Testis (tissue), 2 donors: ENCODE measurements around the gene TRMT2A.

Experiments used
- POLR2A ChIP-seq: fragments of 450-650 bp; IDR thresholded peaks from one replicate; pipeline ENCODE4 v1.6.1; 2017; ENCODE audit warnings: antibody characterized with exemption, mild to moderate bottlenecking, moderate library complexity
- TF ChIP-seq, protein P1 (sequence below), 3 experiments: fragments of 450-650 bp in 2 of 3; fragments of 200-600 bp in 1 of 3; sonication (generic) in 1 of 3; IDR thresholded peaks; one replicate each; pipeline ENCODE4 v1.5.1; 2016 to 2019; ENCODE audit warnings: antibody characterized with exemption in 3 of 3, mild to moderate bottlenecking in 2 of 3, moderate library complexity in 1 of 3

DNA sequence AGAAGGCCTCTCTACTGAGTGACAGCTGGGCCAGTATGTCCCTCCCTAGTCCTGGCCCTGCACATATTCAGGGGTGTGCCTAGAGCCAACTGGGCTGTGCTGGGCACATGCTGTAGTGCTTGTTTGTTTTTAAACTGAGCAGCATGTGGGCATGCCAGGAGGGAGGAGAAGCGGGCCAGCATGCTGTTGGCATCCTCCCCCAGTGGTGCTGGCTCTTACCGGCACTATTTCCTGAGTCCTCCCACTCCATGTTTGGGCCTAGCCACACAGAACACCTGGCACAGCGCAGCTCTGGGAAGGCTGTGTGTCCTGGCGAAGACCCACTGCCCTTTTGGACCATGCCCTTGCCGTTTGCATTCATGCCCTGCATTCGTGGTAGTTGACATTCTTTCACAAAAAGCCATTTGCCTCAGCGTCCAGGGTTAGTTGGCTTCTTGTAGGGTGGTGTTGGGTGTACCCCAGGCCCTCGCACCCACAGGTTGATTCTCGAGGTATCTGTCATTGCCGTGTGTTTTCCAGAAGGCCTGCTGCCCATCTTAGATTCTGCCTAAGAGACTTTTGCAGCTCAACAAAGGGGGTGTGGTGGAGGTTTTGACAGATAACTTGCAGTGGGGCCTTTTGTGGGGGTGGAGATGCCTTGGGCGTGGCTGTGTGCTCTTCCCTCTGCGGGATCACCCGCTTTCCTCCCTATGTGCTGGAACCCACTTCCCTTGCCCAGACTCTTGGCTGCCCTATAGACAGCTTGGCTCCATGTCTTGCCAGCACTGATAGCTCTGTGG, 23.4 kb downstream of the TRMT2A start:
- TF ChIP-seq, protein P1, sequence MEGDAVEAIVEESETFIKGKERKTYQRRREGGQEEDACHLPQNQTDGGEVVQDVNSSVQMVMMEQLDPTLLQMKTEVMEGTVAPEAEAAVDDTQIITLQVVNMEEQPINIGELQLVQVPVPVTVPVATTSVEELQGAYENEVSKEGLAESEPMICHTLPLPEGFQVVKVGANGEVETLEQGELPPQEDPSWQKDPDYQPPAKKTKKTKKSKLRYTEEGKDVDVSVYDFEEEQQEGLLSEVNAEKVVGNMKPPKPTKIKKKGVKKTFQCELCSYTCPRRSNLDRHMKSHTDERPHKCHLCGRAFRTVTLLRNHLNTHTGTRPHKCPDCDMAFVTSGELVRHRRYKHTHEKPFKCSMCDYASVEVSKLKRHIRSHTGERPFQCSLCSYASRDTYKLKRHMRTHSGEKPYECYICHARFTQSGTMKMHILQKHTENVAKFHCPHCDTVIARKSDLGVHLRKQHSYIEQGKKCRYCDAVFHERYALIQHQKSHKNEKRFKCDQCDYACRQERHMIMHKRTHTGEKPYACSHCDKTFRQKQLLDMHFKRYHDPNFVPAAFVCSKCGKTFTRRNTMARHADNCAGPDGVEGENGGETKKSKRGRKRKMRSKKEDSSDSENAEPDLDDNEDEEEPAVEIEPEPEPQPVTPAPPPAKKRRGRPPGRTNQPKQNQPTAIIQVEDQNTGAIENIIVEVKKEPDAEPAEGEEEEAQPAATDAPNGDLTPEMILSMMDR (IDR thresholded peaks at IDR 0.05): no peak
- no peak for TF ChIP-seq POLR2A
